SKM-1 treated with dmso at 0.1 percent for 144 hours (cell line): Measurements from ENCODE around the gene KDM4B.

Experiments used
- DNase-seq: peaks from one replicate; lab custom pipeline; 2025; ENCODE audit not compliant: unreplicated experiment; lab: John Stamatoyannopoulos, UW

KDM4B gene

DNA sequence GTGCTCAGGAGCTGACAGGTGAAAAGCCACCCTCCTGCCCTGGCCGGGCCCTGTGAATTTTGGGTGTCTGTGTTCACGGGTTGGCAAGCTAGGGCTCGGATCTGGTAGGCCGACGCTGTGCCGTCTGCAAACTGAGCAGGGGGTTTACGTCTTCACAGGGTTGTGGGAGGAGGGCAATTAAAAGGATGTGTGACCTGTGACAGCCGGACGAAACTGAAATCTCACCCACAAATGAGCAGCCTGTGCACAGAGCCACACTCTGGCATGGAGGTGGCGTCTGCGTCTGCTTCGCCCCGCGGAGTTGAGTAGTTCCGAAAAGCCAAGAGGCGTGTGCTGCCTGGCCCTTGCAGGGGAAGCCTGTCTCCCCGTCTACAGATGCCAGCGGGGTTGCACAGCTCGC is 117.3 kb downstream of the KDM4B start:
- DNase-seq = no peak

DNA sequence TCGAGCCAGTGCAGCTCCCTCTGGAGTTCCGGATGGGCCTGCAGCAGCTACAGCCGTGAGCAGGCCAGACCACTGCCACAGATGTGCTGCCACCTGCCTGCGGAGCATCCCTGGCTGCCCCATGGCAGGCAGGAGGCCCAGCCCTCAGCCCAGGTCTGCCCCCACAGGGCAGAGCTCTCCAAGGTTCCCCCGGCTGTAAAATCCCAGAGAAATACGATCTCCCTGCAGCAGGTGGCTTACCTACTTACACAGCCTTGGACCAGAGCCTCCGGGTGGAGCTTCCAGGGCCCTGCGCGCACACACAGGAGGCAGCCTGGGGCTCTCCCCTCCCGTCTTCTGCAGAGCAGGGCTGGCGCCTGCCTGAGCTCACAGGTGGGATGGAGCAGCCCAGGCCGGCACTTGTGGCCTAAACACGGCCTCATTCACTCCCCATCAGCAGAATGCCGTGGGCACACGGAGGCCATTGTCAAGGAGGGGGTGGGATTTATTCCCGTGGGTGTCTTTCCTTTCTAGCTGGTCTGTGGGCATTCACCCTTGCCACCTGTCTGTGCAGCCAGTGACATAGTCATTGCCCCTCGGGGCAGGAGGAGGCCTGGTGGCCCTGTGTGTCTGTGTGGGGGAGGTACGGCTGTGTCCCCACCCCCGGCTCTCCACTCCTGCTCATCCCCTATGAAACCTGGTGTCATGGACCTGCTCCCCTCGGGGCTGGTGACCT is 118.0 kb downstream of the KDM4B start:
- no peak for DNase-seq

DNA sequence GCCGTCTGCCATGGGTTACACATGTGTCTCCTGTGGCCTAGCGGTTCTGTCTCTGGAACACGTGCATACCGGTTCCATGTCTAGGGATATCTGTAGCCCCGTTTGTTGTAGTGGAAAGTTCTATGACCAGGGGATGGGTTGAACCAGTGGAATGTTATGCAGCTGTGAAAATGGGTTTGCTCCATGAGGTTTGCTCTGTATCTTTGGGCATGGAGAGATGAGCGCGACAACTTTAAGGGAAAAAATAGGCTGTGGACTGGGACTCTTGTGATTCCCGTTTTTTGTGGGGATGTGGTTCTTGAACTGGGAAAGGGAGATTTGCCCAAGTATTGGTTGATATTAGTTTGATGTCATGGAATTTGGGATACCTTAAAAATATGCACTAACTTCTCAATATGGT is 120.4 kb downstream of the KDM4B start:
- DNase-seq = no peak

GRCh38 chr19:5090465-5091017 is 121.6 kb downstream of the KDM4B start:
- no peak for DNase-seq

- no peak for DNase-seq
Observed at GRCh38 chr19:5091018-5091683, 122.2 kb downstream of the KDM4B start.

- DNase-seq = no peak
Observed at GRCh38 chr19:5091684-5092480, 123.0 kb downstream of the KDM4B start.

- no peak for DNase-seq
Observed at GRCh38 chr19:5092481-5092843, 123.5 kb downstream of the KDM4B start.

DNA sequence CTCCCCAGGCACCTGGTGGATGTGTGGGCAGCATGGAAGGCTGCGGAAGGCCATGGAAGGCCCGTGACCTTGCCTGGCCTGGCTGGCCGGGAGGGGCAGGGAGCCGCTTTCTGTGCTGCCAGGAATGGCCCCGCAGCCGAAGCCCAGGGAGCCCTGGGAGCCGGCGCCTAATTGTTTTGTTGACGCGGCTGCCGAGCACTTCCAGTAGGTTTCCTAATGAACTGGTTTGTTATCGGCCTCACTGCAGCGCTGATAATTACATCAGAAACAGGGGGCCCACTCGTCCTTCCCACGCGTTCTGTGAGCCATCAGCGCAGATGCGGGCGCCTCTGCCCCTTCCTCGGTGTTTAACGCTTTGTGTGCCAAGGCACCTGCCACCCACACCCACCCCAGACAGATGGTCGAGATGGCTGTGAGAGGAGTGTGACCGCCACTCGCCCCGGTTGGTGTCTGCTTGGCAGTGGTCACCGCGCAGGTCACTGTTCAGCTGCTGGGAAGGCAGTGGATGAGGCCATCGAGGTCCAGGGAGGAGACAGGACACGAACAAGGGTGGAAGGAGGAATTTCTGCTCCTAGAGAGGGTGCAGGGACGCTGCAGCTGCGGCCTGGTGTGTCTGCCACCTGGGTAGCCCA is 124.5 kb downstream of the KDM4B start:
- no peak for DNase-seq

DNA sequence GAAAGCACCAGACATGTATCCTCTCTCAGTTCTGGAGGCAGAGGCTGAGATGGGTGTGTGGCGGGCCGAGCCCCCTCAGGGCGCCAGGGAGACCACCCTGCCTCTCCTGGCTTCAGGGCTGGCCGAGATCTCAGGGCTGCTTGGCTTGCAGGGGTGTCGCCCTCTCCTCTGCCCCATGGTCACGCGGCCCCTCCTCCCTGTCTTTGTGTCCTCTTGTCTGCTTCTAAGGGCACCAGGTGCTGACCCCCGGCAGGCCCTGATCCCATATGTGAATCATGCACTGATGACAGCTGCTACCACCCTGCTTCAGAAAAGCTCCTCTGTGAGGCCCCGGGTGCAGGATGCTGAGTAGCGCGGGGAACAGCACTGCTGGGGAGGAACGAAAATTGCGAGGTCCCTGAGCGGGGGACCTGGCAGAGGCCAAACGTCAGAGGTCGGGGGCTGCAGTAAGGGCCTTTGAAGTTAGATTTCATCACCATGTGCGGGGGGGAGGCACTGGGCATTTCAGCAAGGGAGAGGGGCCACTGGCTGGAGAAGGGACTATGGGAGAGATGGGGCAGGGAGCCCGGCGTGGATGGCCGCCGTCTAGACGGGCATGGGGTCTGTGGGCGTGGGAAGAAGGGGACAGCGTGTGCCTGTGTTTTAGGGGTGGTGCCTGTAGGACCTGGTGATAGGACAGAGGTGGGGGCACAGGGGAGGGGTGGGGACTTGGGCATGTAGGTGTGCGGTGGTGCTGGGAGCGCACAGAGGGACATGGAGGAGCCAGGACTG is 125.2 kb downstream of the KDM4B start:
- DNase-seq = no peak

GRCh38 chr19:5094768-5095567 is 126.1 kb downstream of the KDM4B start:
- no peak for DNase-seq

DNA sequence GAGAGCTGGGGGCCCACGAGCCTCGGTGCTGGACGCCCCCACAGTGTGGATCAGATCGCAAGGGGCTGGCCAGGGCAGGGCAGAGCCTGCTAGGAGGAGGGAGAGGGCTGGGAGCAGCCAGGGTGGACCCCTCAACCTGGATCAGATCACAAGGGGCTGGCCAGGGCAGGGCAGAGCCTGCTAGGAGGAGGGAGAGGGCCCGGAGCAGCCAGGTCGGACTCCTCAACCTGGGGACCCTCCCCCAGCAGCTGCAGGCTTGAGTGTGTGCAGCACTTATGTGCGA is 126.6 kb downstream of the KDM4B start:
- DNase-seq = no peak

DNA sequence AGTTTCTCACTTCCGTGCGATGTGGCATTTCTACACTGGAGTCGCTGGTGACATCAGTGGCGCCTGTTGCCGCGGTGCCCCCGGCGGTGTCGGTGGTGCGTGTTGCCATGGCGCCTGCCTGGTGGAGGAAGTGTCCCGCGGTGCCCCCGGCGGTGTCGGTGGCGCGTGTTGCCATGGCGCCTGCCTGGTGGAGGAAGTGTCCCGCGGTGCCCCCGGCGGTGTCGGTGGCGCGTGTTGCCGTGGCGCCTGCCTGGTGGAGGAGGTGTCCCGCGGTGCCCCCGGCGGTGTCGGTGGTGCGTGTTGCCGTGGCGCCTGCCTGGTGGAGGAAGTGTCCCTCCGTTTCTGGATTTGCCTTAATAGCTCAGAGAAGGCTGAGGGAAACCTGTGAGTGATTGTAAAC is 127.6 kb downstream of the KDM4B start:
- DNase-seq = no peak

DNA sequence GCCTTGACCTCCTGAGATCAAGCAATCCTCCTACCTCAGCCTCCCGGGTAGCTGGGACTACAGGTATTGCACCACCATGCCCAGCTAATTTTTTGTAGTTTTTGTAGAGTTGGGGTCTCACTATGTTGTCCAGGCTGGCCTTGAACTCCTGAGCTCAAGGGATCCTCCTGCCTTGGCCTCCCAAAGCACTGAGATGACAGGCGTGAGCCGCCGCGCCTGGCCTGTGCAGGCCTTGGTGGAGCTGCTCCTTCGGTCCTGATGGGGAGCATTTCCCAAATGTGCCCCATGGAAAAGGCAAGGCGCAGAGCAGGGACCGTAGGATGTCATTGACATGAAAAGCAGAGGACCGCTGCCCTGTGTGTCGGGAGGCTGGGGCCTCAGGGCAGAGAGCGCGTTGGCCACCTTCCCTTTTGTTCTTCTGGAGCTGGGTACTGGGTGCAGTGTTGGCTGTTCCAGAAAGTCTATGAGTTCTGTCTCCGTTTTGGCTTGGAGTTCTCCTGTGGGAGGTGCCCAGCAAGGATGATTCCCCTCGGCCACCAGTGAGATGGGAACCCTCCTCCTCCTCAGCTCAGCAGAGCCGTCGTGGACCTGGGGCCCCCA is 128.5 kb downstream of the KDM4B start:
- no peak for DNase-seq

GRCh38 chr19:5097959-5098623 is 129.2 kb downstream of the KDM4B start:
- DNase-seq = no peak

DNA sequence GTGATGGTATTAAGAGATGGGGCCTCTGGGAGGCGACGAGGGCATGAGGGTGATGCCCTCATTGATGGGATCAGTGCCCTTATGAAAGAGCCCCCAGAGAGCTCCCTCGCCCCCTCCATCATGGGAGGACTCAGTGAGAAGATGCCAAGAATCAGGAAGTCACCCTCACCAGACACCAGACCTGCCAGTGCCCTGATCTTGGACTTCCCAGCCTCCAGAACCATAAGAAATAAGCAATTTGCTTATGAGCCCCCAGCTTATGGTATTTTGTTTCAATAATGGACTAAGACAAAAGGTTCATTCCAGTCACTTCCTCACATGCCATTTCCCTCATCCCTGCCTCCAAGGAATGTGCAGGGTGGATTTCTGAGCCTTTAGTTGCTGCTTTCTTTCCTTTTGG is 129.7 kb downstream of the KDM4B start:
- no peak for DNase-seq

DNA sequence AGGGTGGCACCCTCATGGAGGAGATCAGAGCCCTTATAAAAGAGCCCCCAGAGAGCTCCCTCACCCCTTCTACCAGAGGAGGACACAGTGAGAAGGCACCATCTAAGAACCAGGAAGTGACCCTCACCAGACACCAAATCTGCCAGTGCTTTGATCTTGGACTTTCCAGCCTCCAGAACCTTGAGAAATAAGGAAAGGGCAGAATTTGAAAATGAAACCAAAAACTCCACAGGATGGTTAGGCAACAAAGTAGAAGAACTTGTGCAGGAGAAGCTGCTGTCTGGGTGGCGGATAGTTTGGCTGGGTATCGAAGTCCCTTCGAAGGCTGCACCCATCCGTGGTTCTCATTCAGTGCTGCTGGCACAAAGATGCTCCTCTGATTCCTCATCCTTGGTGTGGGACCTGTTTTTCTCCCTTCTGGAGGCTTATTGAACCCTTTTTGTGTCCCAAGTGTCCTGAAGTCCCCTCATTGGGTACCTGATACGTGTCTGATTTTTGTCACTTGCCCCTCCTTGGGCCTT is 130.8 kb downstream of the KDM4B start:
- DNase-seq = no peak

DNA sequence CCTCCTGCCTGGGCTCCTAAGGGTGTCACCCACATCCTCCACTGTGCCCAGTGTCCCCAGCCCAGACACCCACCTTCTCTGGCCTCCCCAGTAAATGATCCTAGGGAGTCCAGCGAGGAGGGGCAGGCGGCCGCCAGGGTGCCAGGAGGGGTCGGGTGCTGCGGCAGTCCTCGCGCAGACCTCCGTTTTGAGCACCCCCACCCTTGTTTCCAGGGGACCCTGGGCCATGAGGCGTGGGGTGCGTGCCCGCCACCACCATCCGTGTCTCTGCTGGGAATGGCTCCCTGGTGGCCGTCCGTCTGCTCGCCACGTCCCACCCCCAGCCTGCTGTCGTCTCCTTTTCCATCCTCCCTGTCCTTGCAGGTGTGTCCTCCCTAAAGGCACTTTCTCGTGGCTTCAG is 133.0 kb downstream of the KDM4B start:
- no peak for DNase-seq

- no peak for DNase-seq
Observed at GRCh38 chr19:5102520-5102919, 133.6 kb downstream of the KDM4B start.
